Esophagus muscularis mucosa (tissue), 4 donors: ENCODE results near the gene CACNA2D3. TPM values are rescaled to one million over a fixed set of nuclear protein-coding genes. Genes with fewer than 3 reads are reported as not detected.

Experiments
- DNase-seq: peaks from one replicate; pipeline ENCODE4 v3.0.0-alpha.2; 2017; ENCODE audit errors: extremely low spot score
- H3K27ac ChIP-seq, 4 donors: fragments of 200-600 bp; sonication (generic); replicated peaks in 1 of 4; 1 replicate in 3 of 4; 2 replicates in 1 of 4; pipeline ENCODE4 v1.5.1; 2016 to 2019; ENCODE audit warnings: mild to moderate bottlenecking in 1 of 4
- H3K27me3 ChIP-seq, 4 donors: fragments of 200-600 bp; sonication (generic); one replicate each; pipeline versions ENCODE4 v1.5.1 to v1.6.0; 2016 to 2019
- H3K36me3 ChIP-seq, 4 donors: fragments of 200-600 bp; sonication (generic); one replicate each; pipeline ENCODE4 v1.5.1; 2016 to 2019
- H3K4me1 ChIP-seq, 4 donors: fragments of 200-600 bp; sonication (generic); one replicate each; pipeline ENCODE4 v1.5.1; 2016 to 2019
- H3K4me3 ChIP-seq, 4 donors: fragments of 200-600 bp; sonication (generic); 1 replicate in 2 of 4; 2 replicates in 2 of 4; pipeline ENCODE4 v1.5.1; 2016 to 2019; ENCODE audit warnings: mild to moderate bottlenecking in 4 of 4, moderate library complexity in 1 of 4
- H3K9me3 ChIP-seq, 4 donors: fragments of 200-600 bp; sonication (generic); 1 replicate in 3 of 4; 2 replicates in 1 of 4; pipeline ENCODE4 v1.5.1; 2016 to 2019
- CTCF ChIP-seq, 3 experiments: fragments of 200-600 bp in 2 of 3; fragments of 450-650 bp in 1 of 3; sonication (generic) in 2 of 3; IDR thresholded peaks; one replicate each; pipeline ENCODE4 v1.5.1; 2017 to 2019; ENCODE audit warnings: antibody characterized with exemption in 3 of 3, mild to moderate bottlenecking in 2 of 3, moderate library complexity in 1 of 3
- EP300 ChIP-seq: sonication (generic); formaldehyde crosslinking; IDR thresholded peaks from one replicate; pipeline ENCODE4 v1.6.1; 2017; ENCODE audit warnings: antibody characterized with exemption
- POLR2A ChIP-seq: fragments of 450-650 bp; IDR thresholded peaks from one replicate; pipeline ENCODE4 v1.6.1; 2017; ENCODE audit warnings: antibody characterized with exemption, moderate library complexity, mild to moderate bottlenecking, low read depth
- POLR2AphosphoS5 ChIP-seq, 2 donors: sonication (generic); formaldehyde crosslinking; IDR thresholded peaks; one replicate each; pipeline ENCODE4 v1.6.1; 2017; ENCODE audit warnings: antibody characterized with exemption in 2 of 2
- WGBS: methylation state at CpG from one replicate; pipeline ENCODE4 v1.1.5; 2018; 5-methylcytosine and 5-hydroxymethylcytosine counted together
- intact Hi-C: fragments of 100-400 bp; cut with DNase I; formaldehyde crosslinking; loops from one replicate; pipeline ENCODE4 v1.15.1; 2023
- total RNA-seq, 4 donors: library from RNA; depleted of rRNA; stranded (reverse); fragments of >200 nt; gene quantifications; one replicate each; pipeline versions ENCODE4 v1.1.0 to v1.2.1, GENCODE V29; 2016

CACNA2D3 gene
- total RNA-seq, 4 donors from 2014 or later, result 2.5 to 6.3 (median 3.9) TPM

GRCh38 chr3:54374214-54374852 lies 252.0 kb downstream of the CACNA2D3 start:
- Histone ChIP-seq H3K36me3 (no peaks in the 10 kb centered on the region), H3K9me3 (no peaks in the 10 kb centered on the region), H3K27ac (no peak overlapping the region), H3K4me1 (no peaks in the 10 kb centered on the region), H3K27me3 (no peaks in the 10 kb centered on the region), H3K4me3 (no peak overlapping the region)
- TF ChIP-seq EP300, result no peak
- no peak for TF ChIP-seq POLR2AphosphoS5 (IDR thresholded peaks at IDR 0.05)
- TF ChIP-seq POLR2A, result no peak
- peak; percentile 45 to 53 (median 47) for TF ChIP-seq CTCF (IDR thresholded peaks at IDR 0.05)
- WGBS, result 75% methylated on average over 7 of the region's 8 CpGs
- no peak for DNase-seq
- intact Hi-C loops, result loop anchor here (10.0 kb wide), 1 partner anchor 240 kb away; no protein-coding TSS in a partner anchor

GRCh38 chr3:54376142-54376807 lies 253.9 kb downstream of the CACNA2D3 start:
- no peaks in the 10 kb centered on the region for H3K9me3 ChIP-seq
- no peak overlapping the region for H3K27ac ChIP-seq
- TF ChIP-seq CTCF (IDR thresholded peaks at IDR 0.05) (no peak), POLR2AphosphoS5 (IDR thresholded peaks at IDR 0.05) (no peak), POLR2A (no peak), EP300 (no peak)
- no peak overlapping the region for H3K4me3 ChIP-seq
- H3K36me3 ChIP-seq, result no peaks in the 10 kb centered on the region
- no peaks in the 10 kb centered on the region for H3K27me3 ChIP-seq
- intact Hi-C loops, result loop anchor here (5.0 to 10.0 kb wide), 2 partner anchors 241 to 434 kb away; no protein-coding TSS in a partner anchor
- no peak for DNase-seq
- no peaks in the 10 kb centered on the region for H3K4me1 ChIP-seq
- 68% methylated on average over 6 of the region's 6 CpGs for WGBS

- intact Hi-C loops, result loop anchor here (5.0 to 10.0 kb wide), 2 partner anchors 242 to 435 kb away; no protein-coding TSS in a partner anchor
- H3K36me3 ChIP-seq, result no peaks in the 10 kb centered on the region
- no peak for DNase-seq
- H3K27ac ChIP-seq, result no peak overlapping the region
- H3K9me3 ChIP-seq, result no peaks in the 10 kb centered on the region
- 59% methylated on average over 4 of the region's 4 CpGs for WGBS
- H3K27me3 ChIP-seq, result no peaks in the 10 kb centered on the region
- TF ChIP-seq POLR2AphosphoS5 (IDR thresholded peaks at IDR 0.05), result no peak
- H3K4me3 ChIP-seq, result no peak overlapping the region
- H3K4me1 ChIP-seq, result no peaks in the 10 kb centered on the region
Observed at GRCh38 chr3:54376939-54377578, 254.7 kb downstream of the CACNA2D3 start.

- WGBS, result 96% methylated on average over 5 of the region's 5 CpGs
- intact Hi-C loops, result loop anchor here (5.0 to 10.0 kb wide), 2 partner anchors 243 to 436 kb away; no protein-coding TSS in a partner anchor
- Histone ChIP-seq H3K36me3 (no peaks in the 10 kb centered on the region), H3K27me3 (no peaks in the 10 kb centered on the region), H3K27ac (no peak overlapping the region), H3K4me1 (no peaks in the 10 kb centered on the region), H3K9me3 (no peaks in the 10 kb centered on the region), H3K4me3 (no peak overlapping the region)
- DNase-seq, result no peak
- TF ChIP-seq POLR2AphosphoS5 (IDR thresholded peaks at IDR 0.05), result no peak
- no peak for TF ChIP-seq EP300
- no peak for TF ChIP-seq CTCF (IDR thresholded peaks at IDR 0.05)
- no peak for TF ChIP-seq POLR2A
Observed at GRCh38 chr3:54378184-54378583, 255.8 kb downstream of the CACNA2D3 start.

GRCh38 chr3:54384279-54384678 lies 261.9 kb downstream of the CACNA2D3 start:
- H3K36me3 ChIP-seq, result no peaks in the 10 kb centered on the region
- no peak for TF ChIP-seq POLR2A
- H3K27ac ChIP-seq, result no peak overlapping the region
- WGBS, result 86% methylated on average over 1 of the region's 1 CpG
- H3K4me3 ChIP-seq, result no peak overlapping the region
- intact Hi-C loops, result no loop called here
- H3K4me1 ChIP-seq, result no peaks in the 10 kb centered on the region
- no peak for DNase-seq
- no peaks in the 10 kb centered on the region for H3K27me3 ChIP-seq
- H3K9me3 ChIP-seq, result no peaks in the 10 kb centered on the region
